HEK293T (cell line): Measurements from ENCODE around the gene SH3RF3.
A peak's percentile ranks its signal among the peaks of the same experiment; 100 is the strongest.

ENCODE experiments used
- CTCF ChIA-PET: fragments of 350-600 bp; formaldehyde crosslinking; extraction: SDS; loops from one replicate; lab custom pipeline; 2021; ENCODE audit warnings: antibody characterized with exemption, inconsistent platforms; lab: Yijun Ruan, JAX
- POLR2A ChIA-PET: fragments of 350-600 bp; formaldehyde crosslinking; extraction: SDS; loops from one replicate; lab custom pipeline; 2020; ENCODE audit warnings: antibody characterized with exemption, inconsistent platforms; lab: Yijun Ruan, JAX
- DNase-seq: peaks from one replicate; pipeline ENCODE4 v3.0.0; 2012; ENCODE audit warnings: mixed read lengths; ENCODE audit errors: extremely low spot score
- ARNT ChIP-seq: fragments of 450-650 bp; IDR thresholded peaks from 2 replicates; pipeline ENCODE4 v1.6.1; 2017; ENCODE audit warnings: mild to moderate bottlenecking
- BHLHE40 ChIP-seq: fragments of 450-650 bp; IDR thresholded peaks from 2 replicates; pipeline ENCODE4 v1.6.1; 2016; ENCODE audit warnings: mild to moderate bottlenecking, moderate library complexity, borderline replicate concordance
- CTBP1 ChIP-seq: fragments of 450-650 bp; IDR thresholded peaks from 2 replicates; pipeline ENCODE4 v1.6.1; 2016; ENCODE audit warnings: borderline replicate concordance
- ELF4 ChIP-seq: fragments of 450-650 bp; IDR thresholded peaks from 2 replicates; pipeline ENCODE4 v1.6.1; 2017; ENCODE audit warnings: antibody characterized with exemption
- FOXA1 ChIP-seq: fragments of 450-650 bp; IDR thresholded peaks from 2 replicates; pipeline ENCODE4 v1.6.1; 2016; ENCODE audit warnings: mild to moderate bottlenecking
- FOXK2 ChIP-seq: fragments of 450-650 bp; IDR thresholded peaks from 2 replicates; pipeline ENCODE4 v1.6.1; 2016; ENCODE audit warnings: mild to moderate bottlenecking
- FOXM1 ChIP-seq: fragments of 450-650 bp; IDR thresholded peaks from 2 replicates; pipeline ENCODE4 v1.6.1; 2017; ENCODE audit warnings: mild to moderate bottlenecking, borderline replicate concordance
- HDGF ChIP-seq: fragments of 450-650 bp; IDR thresholded peaks from 2 replicates; pipeline ENCODE4 v1.6.1; 2017; ENCODE audit warnings: antibody characterized with exemption, borderline replicate concordance
- L3MBTL2 ChIP-seq: fragments of 450-650 bp; conservative IDR thresholded peaks from 2 replicates; pipeline ENCODE4 v1.6.1; 2016; ENCODE audit warnings: mild to moderate bottlenecking
- LEF1 ChIP-seq: fragments of 450-650 bp; IDR thresholded peaks from 2 replicates; pipeline ENCODE4 v1.6.1; 2017; ENCODE audit warnings: mild to moderate bottlenecking, borderline replicate concordance
- NFRKB ChIP-seq: fragments of 450-650 bp; IDR thresholded peaks from 2 replicates; pipeline ENCODE4 v1.6.1; 2016; ENCODE audit warnings: mild to moderate bottlenecking, moderate library complexity
- SP1 ChIP-seq: fragments of 450-650 bp; IDR thresholded peaks from 2 replicates; pipeline ENCODE4 v1.6.1; 2017
- SUZ12 ChIP-seq: fragments of 450-650 bp; IDR thresholded peaks from 2 replicates; pipeline ENCODE4 v1.6.1; 2016; ENCODE audit warnings: mild to moderate bottlenecking
- TARDBP ChIP-seq: fragments of 450-650 bp; IDR thresholded peaks from 2 replicates; pipeline ENCODE4 v1.6.1; 2016
- ZNF384 ChIP-seq: fragments of 450-650 bp; IDR thresholded peaks from 2 replicates; pipeline ENCODE4 v1.6.1; 2016
- TF ChIP-seq, protein P1 (sequence below): fragments of 450-650 bp; IDR thresholded peaks from 2 replicates; pipeline ENCODE4 v1.6.1; 2016

Gene SH3RF3

DNA sequence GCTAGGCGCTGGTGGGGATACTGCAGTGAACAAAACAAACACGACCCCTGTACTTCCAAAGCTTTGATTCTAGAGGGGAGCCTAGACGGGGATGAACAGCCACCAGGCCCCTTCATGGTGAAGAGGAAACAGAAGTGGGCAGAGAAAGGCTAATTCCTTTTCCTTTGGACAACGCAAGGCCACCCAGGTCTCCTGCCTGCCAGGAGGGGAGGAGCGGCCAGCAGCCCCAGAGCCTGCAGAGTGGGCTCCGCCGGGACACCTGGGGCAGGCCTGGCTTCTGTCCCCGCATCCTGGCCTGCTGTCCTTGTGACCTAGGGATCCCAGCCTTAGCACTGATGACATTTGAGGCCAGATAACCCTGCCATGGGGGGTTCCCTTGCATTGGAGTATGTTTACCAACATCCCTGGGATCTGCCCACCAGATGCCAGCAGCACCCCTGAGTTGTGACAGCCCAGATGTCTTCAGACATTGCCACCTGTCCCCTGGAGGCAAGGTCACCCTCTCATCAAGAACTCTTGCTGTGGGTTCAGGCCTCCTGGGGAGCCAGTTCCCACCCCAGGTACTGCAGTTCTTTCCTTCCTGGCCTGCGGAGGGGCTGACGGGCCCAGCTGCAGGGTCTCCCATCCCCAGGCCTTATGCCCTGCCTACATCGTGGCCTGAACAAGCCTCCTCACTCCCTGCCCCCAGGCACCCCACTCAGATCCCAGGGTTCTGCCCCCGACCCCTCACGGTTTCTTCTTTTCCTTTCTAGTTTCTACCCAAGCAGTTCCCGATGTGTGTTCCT, 359.1 kb downstream of the SH3RF3 start:
- CTCF ChIA-PET = interaction anchor here (1.0 kb wide), 1 partner anchor 9 kb away, joined by 3 read pairs; no protein-coding TSS in a partner anchor
- no peak for TF ChIP-seq BHLHE40
- DNase-seq = no peak
- POLR2A ChIA-PET = no interaction called here

DNA sequence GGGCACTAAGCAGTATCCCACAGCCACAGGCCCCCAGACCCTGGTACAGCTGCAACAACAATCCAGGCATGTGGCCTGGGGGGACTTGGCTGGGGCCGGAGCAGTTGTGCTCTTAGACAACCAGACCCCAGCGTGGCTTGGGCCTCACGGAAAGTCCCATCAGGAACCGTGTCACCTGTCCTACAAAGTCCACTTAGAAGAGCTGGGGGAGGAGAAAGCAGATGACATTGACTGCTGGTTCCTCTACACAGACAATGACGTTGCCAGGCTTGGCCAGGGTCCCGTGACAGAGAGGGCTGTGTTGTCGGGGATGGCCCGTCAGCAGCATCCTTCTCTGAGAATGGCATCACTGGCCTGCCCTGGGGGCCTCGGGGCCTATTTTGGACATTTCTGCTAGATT, 360.3 kb downstream of the SH3RF3 start:
- CTCF ChIA-PET = no interaction called here
- TF ChIP-seq LEF1 (no peak), FOXK2 (no peak), CTBP1 (no peak), ZNF384 (no peak), BHLHE40 (no peak), NFRKB (no peak), L3MBTL2 (no peak)
- TF ChIP-seq, protein P1, sequence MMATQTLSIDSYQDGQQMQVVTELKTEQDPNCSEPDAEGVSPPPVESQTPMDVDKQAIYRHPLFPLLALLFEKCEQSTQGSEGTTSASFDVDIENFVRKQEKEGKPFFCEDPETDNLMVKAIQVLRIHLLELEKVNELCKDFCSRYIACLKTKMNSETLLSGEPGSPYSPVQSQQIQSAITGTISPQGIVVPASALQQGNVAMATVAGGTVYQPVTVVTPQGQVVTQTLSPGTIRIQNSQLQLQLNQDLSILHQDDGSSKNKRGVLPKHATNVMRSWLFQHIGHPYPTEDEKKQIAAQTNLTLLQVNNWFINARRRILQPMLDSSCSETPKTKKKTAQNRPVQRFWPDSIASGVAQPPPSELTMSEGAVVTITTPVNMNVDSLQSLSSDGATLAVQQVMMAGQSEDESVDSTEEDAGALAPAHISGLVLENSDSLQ = no peak
- no peak for DNase-seq
- POLR2A ChIA-PET = no interaction called here

DNA sequence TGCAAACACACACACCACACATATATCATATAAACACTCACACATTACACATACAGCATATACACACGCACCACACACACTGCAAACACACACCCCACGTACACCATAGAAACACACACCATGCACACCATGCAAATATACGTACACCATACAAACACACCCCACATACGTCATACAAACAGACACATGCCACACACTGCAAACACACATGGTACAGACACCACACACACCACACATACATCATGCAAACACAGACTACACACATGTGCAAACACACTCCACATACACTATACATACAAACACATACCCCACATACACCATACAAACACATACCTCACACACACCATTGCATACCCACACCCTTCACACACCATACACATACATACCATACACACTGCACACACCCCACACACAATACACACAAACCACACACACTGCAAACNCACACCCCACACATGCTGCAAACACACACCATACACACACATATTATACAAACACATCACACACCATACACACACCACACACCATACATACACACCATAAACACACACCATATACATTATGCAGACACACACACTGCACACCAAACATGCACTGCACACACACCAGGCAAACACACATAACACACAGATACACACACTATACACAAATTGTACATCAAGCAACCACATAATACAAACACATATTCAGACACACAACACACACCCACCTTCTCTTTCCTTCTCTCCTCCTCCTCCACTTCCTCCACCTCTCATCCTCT, 364.4 kb downstream of the SH3RF3 start:
- ChIA-PET POLR2A (no interaction called here), CTCF (no interaction called here)
- TF ChIP-seq CTBP1 = no peak
- no peak for TF ChIP-seq L3MBTL2
- no peak for TF ChIP-seq LEF1
- no peak for DNase-seq

DNA sequence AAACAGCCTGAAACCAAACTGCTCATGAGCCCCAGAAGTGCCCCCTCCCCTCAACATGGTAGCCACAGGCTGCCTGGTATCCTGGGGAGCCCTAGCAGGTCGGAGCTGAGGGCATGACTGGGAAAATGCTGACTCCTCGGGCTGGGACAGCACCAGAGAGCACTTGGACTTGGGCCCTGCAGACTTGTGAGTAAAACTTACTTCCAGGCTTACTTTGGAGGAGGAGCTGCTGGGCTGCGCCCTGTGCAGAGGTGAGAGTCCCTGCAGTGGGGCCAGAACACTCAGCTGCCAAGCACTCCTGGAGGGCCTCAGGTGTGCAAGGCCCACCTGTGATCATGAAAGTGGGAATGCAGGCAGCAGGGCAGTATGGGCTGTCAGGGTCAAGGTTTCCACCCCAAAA, 365.3 kb downstream of the SH3RF3 start:
- CTCF ChIA-PET = interaction anchor here (1.0 kb wide), 1 partner anchor 8 kb away, joined by 3 read pairs; no protein-coding TSS in a partner anchor
- no peak for DNase-seq
- POLR2A ChIA-PET = no interaction called here
- TF ChIP-seq FOXA1 (no peak), FOXK2 (no peak), HDGF (no peak), ELF4 (no peak)

DNA sequence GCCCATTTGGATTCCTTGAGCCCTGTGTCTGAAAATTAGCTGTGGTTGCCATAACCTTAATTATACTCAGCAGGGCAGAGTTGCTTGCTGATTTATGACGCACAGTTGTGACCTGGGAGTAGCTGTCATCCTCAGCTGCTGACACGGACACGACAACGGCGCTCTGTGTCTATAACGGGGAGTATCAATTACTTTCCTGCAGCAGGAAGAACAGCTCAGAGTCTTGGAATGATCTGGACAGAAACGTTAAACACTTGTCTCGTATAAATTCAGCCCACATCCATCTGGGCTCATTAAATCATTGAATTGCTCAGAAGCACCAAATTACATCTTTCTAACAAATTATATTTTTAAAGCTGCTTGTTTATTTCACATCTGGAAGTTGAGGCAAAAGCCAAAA, 368.5 kb downstream of the SH3RF3 start:
- ChIA-PET POLR2A (no interaction called here), CTCF (interaction anchor here (0.6 kb wide), 1 partner anchor 37 kb away, joined by 4 read pairs; no protein-coding TSS in a partner anchor)
- TF ChIP-seq, protein P1 = peak; percentile 54
- TF ChIP-seq ZNF384 = no peak
- DNase-seq = no peak

DNA sequence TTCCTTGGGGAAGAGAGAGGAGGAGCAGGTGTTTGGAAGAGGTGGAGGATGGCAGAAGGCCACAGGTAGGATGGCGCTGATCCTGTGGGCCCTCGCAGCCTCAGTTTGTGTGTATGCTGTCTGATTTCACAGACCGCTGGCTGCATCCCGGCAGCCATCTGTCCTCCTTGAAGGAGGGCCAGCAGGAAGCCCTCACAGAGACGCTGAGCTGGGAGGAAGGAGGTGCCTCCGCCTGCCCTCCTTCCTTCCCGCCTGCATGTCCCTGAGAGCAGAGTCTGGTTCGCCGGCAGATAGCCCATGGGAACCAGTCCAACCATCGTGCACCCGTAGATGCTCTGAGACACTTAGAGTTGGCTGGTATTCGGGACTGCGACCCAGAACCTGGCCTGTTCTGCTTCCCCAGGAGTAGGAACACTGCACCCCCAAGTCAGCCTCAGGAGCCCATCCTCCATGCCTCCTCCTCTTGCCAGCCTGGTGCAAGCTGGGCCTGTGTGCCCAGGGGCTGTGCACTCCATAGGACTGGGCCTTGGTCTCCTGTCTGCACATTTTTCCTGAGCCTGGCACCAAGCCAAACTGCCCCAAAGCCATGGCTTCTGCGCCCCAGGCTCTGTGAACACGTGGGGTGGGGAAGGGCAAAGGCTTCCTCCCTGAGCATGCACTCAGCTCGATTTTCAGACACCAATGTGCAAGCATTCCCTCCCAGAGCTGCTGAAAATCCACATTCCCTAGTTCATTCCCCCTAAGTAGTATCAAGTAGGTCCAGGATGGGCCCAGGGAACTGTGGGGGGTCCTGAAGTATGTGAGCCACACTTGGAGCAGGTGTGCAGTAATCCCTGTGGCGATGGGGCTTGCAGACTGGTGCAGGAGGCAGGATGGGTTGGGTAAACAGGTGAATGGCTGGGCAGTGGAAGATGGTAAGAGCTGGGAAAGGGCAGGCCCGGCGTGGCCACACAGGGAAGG, 369.2 kb downstream of the SH3RF3 start:
- CTCF ChIA-PET = interaction anchor here (1.2 kb wide), 1 partner anchor 12 kb away, joined by 4 read pairs; no protein-coding TSS in a partner anchor

DNA sequence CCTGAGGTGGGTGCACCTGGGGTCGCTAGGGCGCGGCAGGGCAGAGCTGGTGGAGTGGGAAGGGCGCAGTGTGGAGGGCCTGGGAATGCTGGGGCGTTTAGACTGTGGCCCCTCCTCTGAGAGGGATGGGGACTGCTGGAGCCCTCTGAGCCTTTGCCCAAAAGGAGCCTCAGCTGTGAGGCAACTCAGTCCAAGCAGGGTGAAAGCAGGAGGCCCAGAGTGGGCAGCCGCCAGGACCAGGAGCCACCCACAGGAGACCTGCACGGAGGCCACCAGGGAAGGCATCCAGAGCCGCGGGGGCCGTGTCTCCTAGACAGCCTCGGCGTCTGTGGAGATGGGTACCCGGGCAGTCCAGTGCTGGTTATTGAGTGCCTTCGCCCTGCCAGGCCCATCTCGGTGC, 369.9 kb downstream of the SH3RF3 start:
- POLR2A ChIA-PET = no interaction called here
- CTCF ChIA-PET = interaction anchor here (1.2 kb wide), 1 partner anchor 11 kb away, joined by 4 read pairs; no protein-coding TSS in a partner anchor
- no peak for TF ChIP-seq SUZ12
- no peak for TF ChIP-seq FOXM1
- no peak for TF ChIP-seq LEF1
- no peak for TF ChIP-seq HDGF
- no peak for DNase-seq

More for the DNA sequence above, 369.2 kb downstream of the SH3RF3 start:
- POLR2A ChIA-PET = no interaction called here
- TF ChIP-seq LEF1 = no peak
- no peak for DNase-seq

DNA sequence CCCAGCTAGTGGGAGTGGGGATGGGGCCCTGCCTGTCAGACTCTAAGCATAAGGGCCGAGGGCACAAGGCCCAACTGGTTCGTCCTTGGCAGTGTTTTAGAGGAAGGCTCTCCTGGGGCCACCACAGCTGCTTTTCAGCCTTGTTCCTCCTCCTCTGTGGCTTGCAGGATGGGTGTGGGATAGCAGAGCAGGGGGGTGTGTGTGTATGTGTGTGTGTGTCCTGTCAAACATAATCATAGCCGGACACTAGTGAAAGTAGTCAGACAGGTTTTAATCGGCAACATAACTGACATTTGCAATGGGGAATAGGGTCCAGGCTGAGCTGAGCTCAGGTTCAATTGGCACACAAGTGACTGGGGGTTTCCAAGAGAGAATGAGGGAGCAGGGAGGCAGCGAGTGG, 370.6 kb downstream of the SH3RF3 start:
- no peak for DNase-seq
- TF ChIP-seq FOXM1 = no peak
- no peak for TF ChIP-seq ZNF384
- TF ChIP-seq, protein P1 = no peak
- no peak for TF ChIP-seq CTBP1
- no peak for TF ChIP-seq ELF4
- no peak for TF ChIP-seq ARNT
- no peak for TF ChIP-seq SUZ12
- no peak for TF ChIP-seq TARDBP
- TF ChIP-seq BHLHE40 = no peak
- TF ChIP-seq FOXA1 = no peak
- TF ChIP-seq FOXK2 = no peak
- no peak for TF ChIP-seq LEF1
- TF ChIP-seq SP1 = no peak
- TF ChIP-seq NFRKB = no peak
- TF ChIP-seq L3MBTL2 = no peak
- TF ChIP-seq HDGF = no peak
- ChIA-PET POLR2A (no interaction called here), CTCF (interaction anchor here (1.2 kb wide), 1 partner anchor 11 kb away, joined by 4 read pairs; no protein-coding TSS in a partner anchor)
